NT2/D1 (cell line): ENCODE measurements around the gene CBLB.
A peak's percentile ranks its signal among the peaks of the same experiment; 100 is the strongest.

Experiments used
- DNase-seq: peaks from one replicate; pipeline ENCODE4 v3.0.0-alpha.2; 2011; ENCODE audit warnings: low read depth, low spot score
- H3K27me3 ChIP-seq: 2 replicates; pipeline ENCODE4 v1.6.0; 2011; ENCODE audit warnings: mild to moderate bottlenecking; ENCODE audit not compliant: insufficient read length, insufficient read depth
- H3K36me3 ChIP-seq: 2 replicates; pipeline ENCODE4 v1.6.1; 2011; ENCODE audit warnings: mild to moderate bottlenecking, low read length, mixed read lengths; ENCODE audit not compliant: insufficient read depth, insufficient read length
- H3K4me1 ChIP-seq: 2 replicates; pipeline ENCODE4 v1.5.1; 2011; ENCODE audit not compliant: insufficient read depth, insufficient read length
- H3K4me3 ChIP-seq: 2 replicates; pipeline ENCODE4 v1.5.1; 2011; ENCODE audit warnings: low read depth; ENCODE audit not compliant: insufficient read length
- H3K9ac ChIP-seq: 2 replicates; pipeline ENCODE4 v1.6.0; 2011; ENCODE audit warnings: low read depth; ENCODE audit not compliant: insufficient read length
- H3K9me3 ChIP-seq: 2 replicates; pipeline ENCODE4 v1.5.1; 2011; ENCODE audit warnings: mild to moderate bottlenecking, low read length; ENCODE audit not compliant: insufficient read depth
- SUZ12 ChIP-seq: IDR thresholded peaks from 2 replicates; pipeline ENCODE4 v1.6.1; 2011; ENCODE audit not compliant: insufficient read length, insufficient read depth; ENCODE audit errors: extremely low read depth
- YY1 ChIP-seq: IDR thresholded peaks from 2 replicates; pipeline ENCODE4 v1.6.1; 2011; ENCODE audit not compliant: insufficient read length, insufficient read depth
- ZNF274 ChIP-seq: IDR thresholded peaks from 2 replicates; pipeline ENCODE4 v1.6.1; 2011; ENCODE audit warnings: mild to moderate bottlenecking, low read depth, low read length

Gene CBLB

DNA sequence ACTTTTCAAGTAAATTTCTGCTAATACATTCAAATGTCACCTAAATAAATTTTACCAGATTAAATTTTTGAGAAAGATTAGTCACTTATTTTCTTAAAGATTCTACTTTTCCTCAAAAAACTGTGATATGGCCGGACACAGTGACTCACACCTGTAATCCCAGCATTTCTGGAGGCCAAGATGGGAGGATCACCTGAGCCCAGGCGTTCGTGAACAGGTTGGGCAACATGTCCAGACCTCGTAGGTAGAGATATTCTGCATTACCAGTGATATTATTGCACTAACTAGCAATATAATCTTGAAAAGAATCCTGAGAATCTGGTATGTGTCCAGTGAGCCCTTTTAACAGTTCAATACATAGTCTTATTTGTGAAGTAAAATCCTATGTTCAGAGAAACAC lies 61.7 kb downstream of the CBLB start:
- Histone ChIP-seq H3K4me3 (no peak overlapping the region), H3K36me3 (no peaks in the 10 kb centered on the region), H3K27me3 (no peaks in the 10 kb centered on the region), H3K9ac (no peak overlapping the region), H3K4me1 (no peaks in the 10 kb centered on the region), H3K9me3 (no peaks in the 10 kb centered on the region)
- TF ChIP-seq SUZ12 (no peak), YY1 (no peak), ZNF274 (no peak)
- no peak for DNase-seq

GRCh38 chr3:105806359-105806758 lies 62.5 kb downstream of the CBLB start:
- no peak for TF ChIP-seq ZNF274
- no peak for TF ChIP-seq YY1
- no peak for TF ChIP-seq SUZ12
- no peaks in the 10 kb centered on the region for H3K36me3 ChIP-seq
- no peak overlapping the region for H3K9ac ChIP-seq
- no peaks in the 10 kb centered on the region for H3K9me3 ChIP-seq
- no peak for DNase-seq
- no peak overlapping the region for H3K4me3 ChIP-seq
- H3K4me1 ChIP-seq = no peaks in the 10 kb centered on the region
- H3K27me3 ChIP-seq = no peaks in the 10 kb centered on the region

DNA sequence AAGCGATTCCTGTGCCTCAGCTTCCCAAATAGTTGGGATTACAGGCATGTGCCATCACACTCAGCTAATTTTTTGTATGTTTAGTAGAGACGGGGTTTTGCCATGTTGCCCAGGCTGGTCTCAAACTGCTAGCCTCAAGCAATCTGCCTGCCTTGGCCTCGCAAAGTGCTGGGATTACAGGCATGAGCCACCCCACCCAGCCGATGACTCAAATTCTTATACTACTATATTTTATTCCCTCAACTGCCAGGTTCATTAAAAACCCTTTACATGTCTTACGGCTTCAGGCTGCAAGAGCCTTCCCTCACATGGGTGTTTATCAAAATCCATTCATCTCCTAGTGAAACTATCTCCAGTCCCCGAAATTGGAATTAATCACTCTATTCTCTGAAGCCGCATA lies 63.4 kb downstream of the CBLB start:
- no peak overlapping the region for H3K4me3 ChIP-seq
- no peak overlapping the region for H3K9ac ChIP-seq
- no peaks in the 10 kb centered on the region for H3K4me1 ChIP-seq
- no peak for DNase-seq
- no peaks in the 10 kb centered on the region for H3K9me3 ChIP-seq
- TF ChIP-seq YY1 (no peak), ZNF274 (no peak), SUZ12 (no peak)
- H3K36me3 ChIP-seq = no peaks in the 10 kb centered on the region
- no peaks in the 10 kb centered on the region for H3K27me3 ChIP-seq

- Histone ChIP-seq H3K4me3 (no peak overlapping the region), H3K36me3 (no peaks in the 10 kb centered on the region), H3K27me3 (no peaks in the 10 kb centered on the region), H3K9me3 (no peaks in the 10 kb centered on the region), H3K9ac (no peak overlapping the region), H3K4me1 (no peaks in the 10 kb centered on the region)
- no peak for TF ChIP-seq YY1
- TF ChIP-seq SUZ12 = no peak
- no peak for TF ChIP-seq ZNF274
- no peak for DNase-seq
These were observed 66.6 kb downstream of the CBLB start for GRCh38 chr3:105802118-105802706.

- Histone ChIP-seq H3K9ac (no peak overlapping the region), H3K36me3 (no peaks in the 10 kb centered on the region), H3K4me1 (no peaks in the 10 kb centered on the region), H3K27me3 (no peaks in the 10 kb centered on the region), H3K4me3 (no peak overlapping the region), H3K9me3 (no peaks in the 10 kb centered on the region)
- TF ChIP-seq YY1 (no peak), SUZ12 (no peak), ZNF274 (no peak)
- DNase-seq = no peak
These were observed 67.4 kb downstream of the CBLB start for GRCh38 chr3:105801397-105801796.

GRCh38 chr3:105800320-105800719 lies 68.5 kb downstream of the CBLB start:
- no peaks in the 10 kb centered on the region for H3K27me3 ChIP-seq
- no peaks in the 10 kb centered on the region for H3K9me3 ChIP-seq
- H3K4me1 ChIP-seq = no peaks in the 10 kb centered on the region
- H3K9ac ChIP-seq = no peak overlapping the region
- no peaks in the 10 kb centered on the region for H3K36me3 ChIP-seq
- TF ChIP-seq ZNF274 = no peak
- TF ChIP-seq SUZ12 = no peak
- TF ChIP-seq YY1 = no peak
- no peak for DNase-seq
- H3K4me3 ChIP-seq = no peak overlapping the region

GRCh38 chr3:105799286-105799685 lies 69.5 kb downstream of the CBLB start:
- DNase-seq = no peak
- Histone ChIP-seq H3K4me3 (no peak overlapping the region), H3K36me3 (no peaks in the 10 kb centered on the region), H3K9me3 (no peaks in the 10 kb centered on the region), H3K4me1 (no peaks in the 10 kb centered on the region), H3K27me3 (no peaks in the 10 kb centered on the region), H3K9ac (no peak overlapping the region)
- TF ChIP-seq ZNF274 (no peak), SUZ12 (no peak), YY1 (no peak)

DNA sequence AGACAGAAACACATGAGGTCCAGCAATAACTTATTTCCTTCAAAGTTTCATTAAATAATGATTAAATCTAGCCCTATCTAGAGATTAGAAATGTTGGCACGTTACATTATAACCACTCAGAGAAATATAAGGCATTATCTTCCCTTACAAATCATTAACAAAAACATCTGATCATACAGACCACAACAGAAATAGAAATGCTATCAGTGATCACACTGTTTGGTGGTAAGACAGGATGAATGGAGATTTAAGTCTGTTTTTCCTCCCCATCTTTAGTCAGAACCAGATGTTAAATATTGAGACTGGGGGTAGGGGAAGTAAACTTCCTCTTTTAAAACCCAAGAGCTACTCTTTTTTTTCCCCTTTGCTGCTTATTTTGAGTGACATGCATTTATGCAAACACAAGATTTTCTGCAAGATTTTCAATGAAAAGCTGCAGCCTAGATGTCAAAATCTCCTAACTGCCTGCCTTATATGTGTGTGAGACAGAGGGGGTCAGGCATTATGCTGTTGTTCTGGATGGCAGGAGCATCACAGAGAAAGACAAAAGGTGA lies 70.4 kb downstream of the CBLB start:
- Histone ChIP-seq H3K36me3 (no peaks in the 10 kb centered on the region), H3K4me1 (no peaks in the 10 kb centered on the region), H3K4me3 (no peak overlapping the region), H3K9ac (no peak overlapping the region), H3K27me3 (no peaks in the 10 kb centered on the region), H3K9me3 (no peaks in the 10 kb centered on the region)
- DNase-seq = peak; percentile 5
- TF ChIP-seq SUZ12 (no peak), YY1 (no peak), ZNF274 (no peak)
